GM18499 (cell line): ENCODE measurements around the gene ZDHHC1.
"Not testable (repeated sequence)": the region's sequence is repeated elsewhere in the genome, so short reads cannot be mapped to it uniquely, and the experiment has no call there.

Experiments
- ATAC-seq: cut with Tn5 transposase; IDR thresholded peaks from one replicate; pipeline ENCODE4 v1.9.1; 2021; ENCODE audit warnings: moderate number of reproducible peaks; ENCODE audit not compliant: insufficient read depth, unreplicated experiment

The ZDHHC1 gene

DNA sequence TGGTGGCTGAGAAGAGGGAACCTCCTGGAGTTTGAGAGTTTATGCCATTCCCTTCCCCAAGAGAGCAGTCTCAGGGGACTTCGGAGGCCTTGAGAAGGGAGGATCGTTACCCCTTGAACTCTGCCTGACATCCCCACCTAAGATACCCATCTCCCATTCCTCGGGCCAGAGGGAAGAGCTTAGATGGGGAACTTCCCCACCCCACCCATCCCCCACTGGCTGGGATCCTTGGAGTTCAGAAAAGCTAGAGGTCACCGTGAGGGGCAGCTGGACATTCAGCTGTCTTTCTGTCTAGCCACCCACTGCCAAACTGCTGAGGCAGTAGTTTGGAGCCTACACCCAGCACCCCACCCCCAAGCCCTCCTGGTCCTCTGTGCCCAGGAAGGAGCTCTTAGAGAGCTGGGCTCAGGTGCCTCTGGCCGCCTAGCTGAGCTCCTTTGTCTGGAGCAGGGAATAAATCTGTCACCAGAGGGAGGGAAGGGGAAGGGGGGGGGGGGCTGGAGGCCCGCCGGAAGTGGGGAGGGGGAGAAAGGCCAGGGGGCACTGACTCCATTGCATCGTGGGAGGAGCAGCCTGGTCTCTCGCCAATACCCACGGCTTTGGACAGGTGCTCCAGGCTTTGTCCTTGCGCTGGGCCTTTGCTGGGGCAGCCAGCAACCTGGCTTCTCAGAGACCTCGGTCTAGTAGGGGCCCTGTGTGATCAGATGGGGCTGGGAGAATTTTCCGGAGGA, 15.7 kb upstream of the ZDHHC1 start:
- no peak for ATAC-seq

- ATAC-seq: no peak
These were observed 14.9 kb upstream of the ZDHHC1 start, which contains the start of gene HSD11B2 for GRCh38 chr16:67430977-67431774. Gene HSD11B2 (plus strand): TSS chr16:67431121. CDS start chr16:67431249, 128 bp downstream.

- no peak for ATAC-seq
These were observed 14.3 kb upstream of the ZDHHC1 start for GRCh38 chr16:67430504-67430976.

- no peak for ATAC-seq
These were observed 13.7 kb upstream of the ZDHHC1 start for GRCh38 chr16:67429799-67430503.

- no peak for ATAC-seq
These were observed 12.9 kb upstream of the ZDHHC1 start for GRCh38 chr16:67429053-67429798.

DNA sequence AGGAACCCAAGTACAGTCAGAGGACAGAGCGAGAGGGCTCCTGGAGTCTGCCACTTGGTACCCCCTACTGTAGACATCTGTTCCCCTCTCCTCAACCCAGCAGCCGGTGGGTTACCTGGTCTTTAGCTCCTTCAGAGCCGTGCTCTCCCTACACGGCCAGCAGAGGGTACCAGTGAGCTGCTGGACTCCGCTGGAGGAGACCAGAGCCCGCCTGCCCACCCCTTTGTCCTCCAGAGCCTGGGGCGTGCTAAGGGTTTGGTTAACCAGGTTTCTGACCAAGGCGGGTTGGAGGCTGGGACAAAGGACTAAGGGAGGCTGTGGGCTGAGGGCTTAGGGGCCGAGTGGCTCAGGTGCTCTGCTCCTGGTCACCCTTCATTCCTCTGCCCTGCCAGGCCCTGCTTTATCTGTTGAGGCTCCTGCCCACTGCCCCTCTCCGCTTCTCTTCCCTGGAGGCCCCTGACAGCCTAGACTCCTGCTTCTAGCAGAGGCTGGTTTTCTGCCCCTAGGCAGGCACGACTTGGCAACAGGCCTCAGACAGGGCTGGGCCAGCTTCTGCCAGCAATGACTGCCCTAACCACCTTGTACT, 12.0 kb upstream of the ZDHHC1 start:
- ATAC-seq: no peak

DNA sequence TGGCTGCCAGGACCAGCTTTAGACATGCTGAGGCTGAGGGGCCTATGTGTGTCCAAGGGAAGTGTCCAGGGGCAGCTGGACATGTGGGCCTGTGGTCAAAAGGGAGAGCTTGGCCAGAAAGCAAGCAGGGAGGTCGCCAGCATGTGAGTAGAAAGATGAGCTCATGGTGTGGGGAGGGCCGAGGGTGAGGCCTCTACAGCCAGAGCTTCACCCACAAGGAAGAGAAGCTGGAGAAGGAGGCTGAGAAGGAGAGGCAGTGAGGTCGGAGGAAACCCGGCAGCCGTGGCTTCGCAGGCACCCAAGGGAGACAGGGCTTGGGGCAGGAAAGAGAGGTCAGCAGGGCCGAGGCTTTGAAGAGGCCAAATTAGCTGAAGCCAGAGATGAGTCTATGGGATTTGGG, 10.7 kb upstream of the ZDHHC1 start:
- no peak for ATAC-seq

DNA sequence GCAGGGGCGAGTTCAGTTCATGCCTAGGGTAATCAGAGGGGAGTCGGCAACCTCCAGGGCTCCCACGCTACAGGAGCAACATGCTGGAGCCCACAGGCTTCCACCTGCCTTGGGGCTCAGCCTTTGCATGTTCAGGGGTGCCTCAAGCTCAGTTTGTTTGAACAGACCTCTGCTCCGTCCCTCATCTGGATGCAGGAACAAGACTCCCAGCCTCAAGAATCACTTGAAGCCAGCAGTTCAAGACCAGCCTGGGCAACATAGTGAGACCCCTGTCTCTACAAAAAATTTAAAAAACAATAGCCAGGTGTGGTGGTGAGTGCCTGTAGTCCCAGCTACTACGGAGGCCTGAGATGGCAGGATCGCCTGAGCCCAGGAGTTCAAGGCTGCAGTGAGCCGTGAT, 9.7 kb upstream of the ZDHHC1 start:
- ATAC-seq: no peak

GRCh38 chr16:67425580-67425979, 9.3 kb upstream of the ZDHHC1 start:
- no peak for ATAC-seq

DNA sequence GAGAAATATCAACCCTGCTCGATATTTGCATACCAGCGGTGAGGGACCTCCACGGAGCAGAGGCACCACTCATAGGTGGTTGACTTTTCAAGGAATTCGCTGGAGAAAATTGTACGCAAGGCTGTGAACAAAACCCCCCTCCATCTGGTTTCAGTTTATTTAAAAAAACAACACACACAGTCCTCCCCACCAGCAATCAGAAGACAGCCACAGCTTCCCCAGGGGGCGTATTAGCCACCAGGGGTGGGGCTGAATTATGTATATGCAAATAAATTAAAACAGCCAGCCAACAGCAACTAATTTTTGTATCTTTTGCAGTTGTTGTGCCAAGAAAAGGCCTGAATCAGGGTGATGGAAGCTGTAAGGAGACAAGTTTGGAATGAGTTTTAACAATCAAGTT, 8.8 kb upstream of the ZDHHC1 start:
- ATAC-seq: no peak

GRCh38 chr16:67424261-67424615, 8.0 kb upstream of the ZDHHC1 start:
- ATAC-seq: no peak

GRCh38 chr16:67423611-67424260, 7.5 kb upstream of the ZDHHC1 start:
- no peak for ATAC-seq

- ATAC-seq: no peak
These were observed 6.7 kb upstream of the ZDHHC1 start for GRCh38 chr16:67423015-67423414.

DNA sequence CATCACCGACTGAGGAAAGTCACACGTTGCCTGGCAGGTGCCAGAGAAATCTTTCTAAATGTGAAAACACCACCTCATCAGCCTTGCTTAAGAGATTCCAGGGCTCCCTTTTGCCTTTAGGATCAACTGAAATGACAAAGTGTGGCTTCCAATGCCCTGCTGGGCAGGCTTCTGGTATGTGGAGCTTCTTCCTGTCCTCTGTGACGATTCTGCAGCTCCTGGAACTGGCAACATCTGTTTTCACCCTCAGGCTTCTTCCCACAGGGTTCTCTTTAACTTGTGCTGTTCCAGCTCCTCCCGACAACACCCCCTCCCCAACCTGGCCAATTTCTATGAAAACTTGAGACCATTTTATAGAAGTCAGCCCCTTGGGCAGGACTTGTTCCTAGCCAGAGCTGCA, 4.8 kb upstream of the ZDHHC1 start:
- ATAC-seq: no peak

DNA sequence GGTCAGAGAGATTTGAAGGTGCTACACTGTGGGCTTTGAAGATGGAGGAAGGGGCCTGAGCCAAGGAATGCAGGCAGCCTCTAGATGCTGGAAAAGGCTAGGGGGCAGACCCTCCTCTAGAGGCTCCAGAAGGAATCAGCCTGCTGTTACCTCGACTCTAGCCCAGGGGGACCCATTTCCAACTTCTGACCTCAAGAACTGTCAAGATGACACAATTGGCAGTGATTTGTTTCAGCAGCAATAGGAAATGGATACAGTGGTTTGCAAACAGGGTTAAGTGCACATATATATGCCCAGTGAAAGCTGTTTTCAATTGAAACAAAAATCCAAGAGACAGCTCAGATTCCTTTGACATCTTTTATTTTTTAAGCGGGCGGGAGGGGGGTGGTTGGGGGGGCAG, 3.7 kb upstream of the ZDHHC1 start:
- ATAC-seq: no peak

DNA sequence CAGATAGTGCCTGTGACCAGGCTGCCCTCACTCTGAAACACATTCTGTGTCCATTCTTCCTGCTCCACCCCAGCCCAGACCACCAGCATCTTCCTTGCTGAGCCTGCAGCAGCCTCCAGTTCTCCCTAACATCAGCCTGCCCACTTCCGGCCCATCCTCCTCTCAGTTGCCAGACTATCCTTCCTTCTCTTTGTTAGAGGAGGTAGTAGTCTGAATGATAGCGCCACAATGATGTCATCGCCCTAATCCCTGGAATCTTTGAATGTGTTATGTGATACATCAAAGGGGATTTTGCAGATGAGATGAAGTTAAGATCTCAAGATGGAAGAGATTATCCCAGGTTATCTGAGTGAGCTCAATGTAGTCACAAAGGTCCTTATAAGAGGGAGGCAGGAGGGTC, 3.2 kb upstream of the ZDHHC1 start:
- ATAC-seq: no peak

DNA sequence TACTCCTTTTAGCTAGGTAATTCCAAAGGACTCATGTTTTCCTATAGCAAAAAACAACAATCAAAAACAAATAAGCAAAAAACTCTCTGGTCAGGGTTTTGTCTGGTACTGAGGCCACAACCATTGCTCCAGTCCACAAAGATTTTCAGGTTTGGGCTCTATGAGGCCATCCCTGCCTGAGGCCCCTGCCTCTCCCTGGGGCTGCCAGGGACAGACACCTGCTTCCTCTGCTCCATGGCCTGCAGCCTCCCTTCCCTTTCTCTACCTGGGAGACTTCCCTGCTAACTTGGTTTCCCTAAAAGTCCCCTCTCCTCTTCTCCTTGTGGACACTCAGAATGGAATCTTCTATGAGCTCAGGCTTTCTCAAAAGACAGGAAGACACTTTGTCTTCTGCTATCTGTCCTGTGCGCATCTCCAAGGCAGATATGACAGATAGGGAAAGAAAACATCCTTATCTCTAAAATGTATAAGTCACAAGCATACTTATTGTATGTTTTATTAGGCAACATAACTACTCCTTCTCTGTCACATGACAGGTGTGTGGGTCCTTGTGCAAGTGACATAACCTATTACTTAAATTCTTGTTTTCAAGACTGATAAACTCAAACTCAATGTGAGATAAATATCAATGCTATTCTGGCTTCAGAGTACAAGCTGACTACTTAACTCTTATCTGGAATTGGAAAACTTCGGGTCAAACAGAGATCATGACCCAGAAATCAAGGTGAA, 1.2 kb upstream of the ZDHHC1 start:
- ATAC-seq: no peak

- ATAC-seq: not testable (repeated sequence)
These were observed 856 bp downstream of the ZDHHC1 start for GRCh38 chr16:67415421-67415820.
